T-helper 17 cell (primary cell): ENCODE results near the gene CAMK2D. TPM values are rescaled to one million over a fixed set of nuclear protein-coding genes. Genes with fewer than 3 reads are reported as not detected.
"Not testable (repeated sequence)": the region's sequence is repeated elsewhere in the genome, so short reads cannot be mapped to it uniquely, and the experiment has no call there.

Source experiments
- ATAC-seq: fragments of 150-1000 bp; cut with Tn5 transposase; 2 replicates; pipeline ENCODE4 v1.10.0; 2021; ENCODE audit warnings: mild to moderate bottlenecking, moderate library complexity
- DNase-seq, 3 donors: peaks; one replicate each; pipeline versions ENCODE4 v3.0.0 to v3.0.0-alpha.2; 2020 to 2021
- H3K9me3 ChIP-seq: one replicate; pipeline ENCODE4 v1.7.0; 2013; ENCODE audit warnings: low read length, mild to moderate bottlenecking; ENCODE audit not compliant: control insufficient read depth, poor library complexity, severe bottlenecking
- H3K27ac Mint-ChIP-seq: one replicate; pipeline ENCODE4 v1.8.0; 2022; ENCODE audit warnings: mild to moderate bottlenecking, moderate library complexity, mixed read lengths
- H3K27me3 Mint-ChIP-seq: one replicate; pipeline ENCODE4 v1.8.0; 2022; ENCODE audit warnings: mixed read lengths
- H3K36me3 Mint-ChIP-seq: one replicate; pipeline ENCODE4 v1.8.0; 2022; ENCODE audit warnings: low read depth, mixed read lengths
- H3K4me1 Mint-ChIP-seq: one replicate; pipeline ENCODE4 v1.8.0; 2022; ENCODE audit warnings: mild to moderate bottlenecking, mixed read lengths
- H3K4me3 Mint-ChIP-seq: one replicate; pipeline ENCODE4 v1.8.0; 2022; ENCODE audit warnings: mild to moderate bottlenecking, moderate library complexity, mixed read lengths
- total RNA-seq, 4 donors: library from RNA in 2 of 4; stranded (reverse) in 2 of 4; gene quantifications; one replicate each; pipeline ENCODE4 v1.2.3 and lab custom pipeline; 2022 to 2026

The CAMK2D gene
- total RNA-seq, 2 donors from 2014 or later, result 28.6 to 31.6 TPM

- not testable (repeated sequence) for DNase-seq, ATAC-seq, H3K36me3 Mint-ChIP-seq, H3K27ac Mint-ChIP-seq, H3K9me3 ChIP-seq, H3K4me3 Mint-ChIP-seq, H3K27me3 Mint-ChIP-seq
- peaks cover 12% of the 10 kb centered on the region for H3K4me1 Mint-ChIP-seq
These were observed 58.9 kb downstream of the CAMK2D start for GRCh38 chr4:113702596-113702995.

GRCh38 chr4:113701169-113701568 is 60.4 kb downstream of the CAMK2D start:
- no peak overlapping the region for H3K27ac Mint-ChIP-seq
- no peaks in the 10 kb centered on the region for H3K36me3 Mint-ChIP-seq
- no peak overlapping the region for H3K4me3 Mint-ChIP-seq
- DNase-seq, result no peak
- H3K4me1 Mint-ChIP-seq, result peaks cover 9% of the 10 kb centered on the region
- no peak for ATAC-seq
- no peaks in the 10 kb centered on the region for H3K27me3 Mint-ChIP-seq
- no peaks in the 10 kb centered on the region for H3K9me3 ChIP-seq

GRCh38 chr4:113700602-113701150 is 60.9 kb downstream of the CAMK2D start:
- H3K27me3 Mint-ChIP-seq, result no peaks in the 10 kb centered on the region
- no peaks in the 10 kb centered on the region for H3K9me3 ChIP-seq
- peaks cover 8% of the 10 kb centered on the region for H3K4me1 Mint-ChIP-seq
- no peaks in the 10 kb centered on the region for H3K36me3 Mint-ChIP-seq
- no peak overlapping the region for H3K27ac Mint-ChIP-seq
- no peak overlapping the region for H3K4me3 Mint-ChIP-seq
- ATAC-seq (no peak), DNase-seq (no peak)

GRCh38 chr4:113699772-113700171 is 61.8 kb downstream of the CAMK2D start:
- H3K9me3 ChIP-seq, result no peaks in the 10 kb centered on the region
- H3K4me1 Mint-ChIP-seq, result peaks cover 7% of the 10 kb centered on the region
- H3K4me3 Mint-ChIP-seq, result no peak overlapping the region
- no peak overlapping the region for H3K27ac Mint-ChIP-seq
- no peaks in the 10 kb centered on the region for H3K36me3 Mint-ChIP-seq
- H3K27me3 Mint-ChIP-seq, result no peaks in the 10 kb centered on the region
- ATAC-seq (no peak), DNase-seq (no peak)

GRCh38 chr4:113697429-113697828 is 64.1 kb downstream of the CAMK2D start:
- H3K9me3 ChIP-seq, result no peaks in the 10 kb centered on the region
- ATAC-seq (no peak), DNase-seq (no peak)
- Mint-ChIP-seq H3K36me3 (no peaks in the 10 kb centered on the region), H3K4me3 (no peak overlapping the region), H3K27ac (no peak overlapping the region), H3K27me3 (no peaks in the 10 kb centered on the region), H3K4me1 (peaks cover 16% of the 10 kb centered on the region)

- no peak for ATAC-seq
- Mint-ChIP-seq H3K27me3 (no peaks in the 10 kb centered on the region), H3K4me3 (no peak overlapping the region)
These were observed 66.0 kb downstream of the CAMK2D start for GRCh38 chr4:113695328-113696169.

GRCh38 chr4:113694008-113694407 is 67.5 kb downstream of the CAMK2D start:
- Mint-ChIP-seq H3K27ac (no peak overlapping the region), H3K4me1 (peaks cover 21% of the 10 kb centered on the region), H3K36me3 (no peaks in the 10 kb centered on the region), H3K4me3 (no peak overlapping the region), H3K27me3 (no peaks in the 10 kb centered on the region)
- DNase-seq (no peak), ATAC-seq (no peak)
- H3K9me3 ChIP-seq, result no peaks in the 10 kb centered on the region

More at GRCh38 chr4:113695328-113696169, 66.0 kb downstream of the CAMK2D start:
- no peaks in the 10 kb centered on the region for H3K9me3 ChIP-seq
- Mint-ChIP-seq H3K4me1 (peaks cover 14% of the 10 kb centered on the region), H3K36me3 (no peaks in the 10 kb centered on the region), H3K27ac (no peak overlapping the region)
- no peak for DNase-seq

- Mint-ChIP-seq H3K4me3 (peak overlapping the region; percentile 22), H3K4me1 (peaks cover 28% of the 10 kb centered on the region), H3K27me3 (no peaks in the 10 kb centered on the region), H3K36me3 (peaks cover 3% of the 10 kb centered on the region), H3K27ac (peak overlapping the region; percentile 77)
- ATAC-seq (peak; percentile 49), DNase-seq (no peak)
- H3K9me3 ChIP-seq, result no peaks in the 10 kb centered on the region
These were observed 68.6 kb downstream of the CAMK2D start for GRCh38 chr4:113692809-113693411.

GRCh38 chr4:113691676-113692075 is 69.9 kb downstream of the CAMK2D start:
- Mint-ChIP-seq H3K4me1 (peaks cover 38% of the 10 kb centered on the region), H3K4me3 (no peak overlapping the region), H3K27ac (no peak overlapping the region), H3K36me3 (peaks cover 3% of the 10 kb centered on the region), H3K27me3 (no peaks in the 10 kb centered on the region)
- ATAC-seq (no peak), DNase-seq (no peak)
- no peaks in the 10 kb centered on the region for H3K9me3 ChIP-seq

- peaks cover 43% of the 10 kb centered on the region for H3K4me1 Mint-ChIP-seq
- H3K9me3 ChIP-seq, result no peaks in the 10 kb centered on the region
- no peak for DNase-seq
- H3K27me3 Mint-ChIP-seq, result no peaks in the 10 kb centered on the region
- peak overlapping the region; percentile 67 for H3K27ac Mint-ChIP-seq
- ATAC-seq, result no peak
- peaks cover 3% of the 10 kb centered on the region for H3K36me3 Mint-ChIP-seq
- H3K4me3 Mint-ChIP-seq, result no peak overlapping the region
These were observed 72.1 kb downstream of the CAMK2D start for GRCh38 chr4:113689394-113689793.

- no peak overlapping the region for H3K4me3 Mint-ChIP-seq
- peaks cover 3% of the 10 kb centered on the region for H3K36me3 Mint-ChIP-seq
- no peaks in the 10 kb centered on the region for H3K9me3 ChIP-seq
- DNase-seq (no peak), ATAC-seq (no peak)
- peaks cover 45% of the 10 kb centered on the region for H3K4me1 Mint-ChIP-seq
- H3K27ac Mint-ChIP-seq, result peak overlapping the region; percentile 67
- H3K27me3 Mint-ChIP-seq, result no peaks in the 10 kb centered on the region
These were observed 74.3 kb downstream of the CAMK2D start for GRCh38 chr4:113687067-113687718.

- not testable (repeated sequence) for H3K36me3 Mint-ChIP-seq, H3K9me3 ChIP-seq, H3K27me3 Mint-ChIP-seq, ATAC-seq, H3K4me3 Mint-ChIP-seq, DNase-seq
- Mint-ChIP-seq H3K4me1 (peaks cover 42% of the 10 kb centered on the region), H3K27ac (peak overlapping the region; percentile 96)
These were observed 76.4 kb downstream of the CAMK2D start for GRCh38 chr4:113685157-113685556.

- Mint-ChIP-seq H3K27me3 (no peaks in the 10 kb centered on the region), H3K36me3 (peaks cover 3% of the 10 kb centered on the region), H3K4me3 (no peak overlapping the region), H3K27ac (peak overlapping the region; percentile 96), H3K4me1 (peaks cover 39% of the 10 kb centered on the region)
- peaks cover 6% of the 10 kb centered on the region for H3K9me3 ChIP-seq
- no peak for DNase-seq
- ATAC-seq, result no peak
These were observed 76.9 kb downstream of the CAMK2D start for GRCh38 chr4:113684534-113685091.
